GM12874 (cell line): ENCODE data around the gene XIRP1.

Source experiments
- TF ChIP-seq, protein P1 (sequence below): IDR thresholded peaks from 2 replicates; pipeline ENCODE4 v1.5.1; 2011; ENCODE audit warnings: low read depth, mild to moderate bottlenecking, control low read depth, low read length, moderate library complexity; ENCODE audit not compliant: insufficient read depth

XIRP1 gene, protein sequence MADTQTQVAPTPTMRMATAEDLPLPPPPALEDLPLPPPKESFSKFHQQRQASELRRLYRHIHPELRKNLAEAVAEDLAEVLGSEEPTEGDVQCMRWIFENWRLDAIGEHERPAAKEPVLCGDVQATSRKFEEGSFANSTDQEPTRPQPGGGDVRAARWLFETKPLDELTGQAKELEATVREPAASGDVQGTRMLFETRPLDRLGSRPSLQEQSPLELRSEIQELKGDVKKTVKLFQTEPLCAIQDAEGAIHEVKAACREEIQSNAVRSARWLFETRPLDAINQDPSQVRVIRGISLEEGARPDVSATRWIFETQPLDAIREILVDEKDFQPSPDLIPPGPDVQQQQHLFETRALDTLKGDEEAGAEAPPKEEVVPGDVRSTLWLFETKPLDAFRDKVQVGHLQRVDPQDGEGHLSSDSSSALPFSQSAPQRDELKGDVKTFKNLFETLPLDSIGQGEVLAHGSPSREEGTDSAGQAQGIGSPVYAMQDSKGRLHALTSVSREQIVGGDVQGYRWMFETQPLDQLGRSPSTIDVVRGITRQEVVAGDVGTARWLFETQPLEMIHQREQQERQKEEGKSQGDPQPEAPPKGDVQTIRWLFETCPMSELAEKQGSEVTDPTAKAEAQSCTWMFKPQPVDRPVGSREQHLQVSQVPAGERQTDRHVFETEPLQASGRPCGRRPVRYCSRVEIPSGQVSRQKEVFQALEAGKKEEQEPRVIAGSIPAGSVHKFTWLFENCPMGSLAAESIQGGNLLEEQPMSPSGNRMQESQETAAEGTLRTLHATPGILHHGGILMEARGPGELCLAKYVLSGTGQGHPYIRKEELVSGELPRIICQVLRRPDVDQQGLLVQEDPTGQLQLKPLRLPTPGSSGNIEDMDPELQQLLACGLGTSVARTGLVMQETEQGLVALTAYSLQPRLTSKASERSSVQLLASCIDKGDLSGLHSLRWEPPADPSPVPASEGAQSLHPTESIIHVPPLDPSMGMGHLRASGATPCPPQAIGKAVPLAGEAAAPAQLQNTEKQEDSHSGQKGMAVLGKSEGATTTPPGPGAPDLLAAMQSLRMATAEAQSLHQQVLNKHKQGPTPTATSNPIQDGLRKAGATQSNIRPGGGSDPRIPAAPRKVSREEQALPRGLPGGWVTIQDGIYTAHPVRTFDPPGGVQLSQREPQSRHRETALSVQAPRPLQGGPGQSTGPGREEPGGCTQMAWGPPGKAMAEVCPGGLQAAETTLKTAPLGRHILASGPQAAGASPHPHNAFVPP (N-terminal part only)

DNA sequence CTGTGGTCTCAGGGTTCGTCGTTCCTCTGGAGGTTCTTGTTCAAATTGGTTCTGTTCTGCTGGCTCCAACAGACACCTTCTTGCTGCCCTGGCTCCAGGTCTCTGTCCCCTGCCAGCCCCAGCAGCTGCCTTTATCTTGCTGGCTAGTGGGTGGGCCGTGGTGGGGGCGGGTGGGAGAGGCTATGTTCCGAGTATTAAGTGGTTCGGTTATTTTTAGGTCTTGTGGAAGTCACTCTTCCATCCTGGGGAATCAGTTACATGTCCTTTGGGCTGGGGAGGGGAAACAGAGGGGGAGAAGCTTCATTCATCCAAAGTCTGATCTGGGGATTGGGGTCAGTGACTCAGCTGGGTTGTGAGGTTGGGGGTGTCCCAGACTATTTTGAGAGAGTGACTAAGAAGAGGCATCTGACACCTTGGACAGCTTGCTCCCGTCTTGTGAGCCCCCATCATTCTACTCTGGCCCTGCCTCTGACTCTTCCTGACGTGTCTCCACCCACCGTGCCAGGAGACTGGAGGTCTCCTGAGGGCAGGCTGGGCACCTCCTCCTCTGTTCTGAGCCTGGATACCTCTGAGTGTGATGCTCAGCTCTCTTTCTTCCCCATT is at the start of gene XIRP1:
TSS of gene XIRP1 (minus strand) at position 106 of the 603 bp plus-strand sequence. CDS start 3,150 bp downstream, outside the sequence.
- TF ChIP-seq, protein P1, sequence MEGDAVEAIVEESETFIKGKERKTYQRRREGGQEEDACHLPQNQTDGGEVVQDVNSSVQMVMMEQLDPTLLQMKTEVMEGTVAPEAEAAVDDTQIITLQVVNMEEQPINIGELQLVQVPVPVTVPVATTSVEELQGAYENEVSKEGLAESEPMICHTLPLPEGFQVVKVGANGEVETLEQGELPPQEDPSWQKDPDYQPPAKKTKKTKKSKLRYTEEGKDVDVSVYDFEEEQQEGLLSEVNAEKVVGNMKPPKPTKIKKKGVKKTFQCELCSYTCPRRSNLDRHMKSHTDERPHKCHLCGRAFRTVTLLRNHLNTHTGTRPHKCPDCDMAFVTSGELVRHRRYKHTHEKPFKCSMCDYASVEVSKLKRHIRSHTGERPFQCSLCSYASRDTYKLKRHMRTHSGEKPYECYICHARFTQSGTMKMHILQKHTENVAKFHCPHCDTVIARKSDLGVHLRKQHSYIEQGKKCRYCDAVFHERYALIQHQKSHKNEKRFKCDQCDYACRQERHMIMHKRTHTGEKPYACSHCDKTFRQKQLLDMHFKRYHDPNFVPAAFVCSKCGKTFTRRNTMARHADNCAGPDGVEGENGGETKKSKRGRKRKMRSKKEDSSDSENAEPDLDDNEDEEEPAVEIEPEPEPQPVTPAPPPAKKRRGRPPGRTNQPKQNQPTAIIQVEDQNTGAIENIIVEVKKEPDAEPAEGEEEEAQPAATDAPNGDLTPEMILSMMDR, result no peak

DNA sequence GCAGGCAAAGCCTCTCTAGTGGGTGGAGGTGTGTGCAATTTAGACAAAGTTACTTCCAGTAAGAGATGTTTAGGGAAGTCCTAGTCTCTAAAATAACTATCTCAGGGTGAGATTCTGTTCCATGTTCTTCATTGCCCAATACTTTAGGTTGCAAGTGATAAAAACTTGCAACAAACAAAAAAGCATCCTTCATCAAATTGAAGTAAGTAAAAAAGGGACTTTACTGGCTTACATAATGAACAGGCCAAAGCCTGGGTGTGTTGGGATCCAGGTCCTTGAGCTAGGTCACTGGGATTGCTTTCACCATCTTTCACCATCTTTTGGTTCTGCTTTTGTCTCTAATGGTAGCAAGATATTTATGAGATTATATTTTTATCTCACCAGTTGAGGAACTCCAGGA is 49.2 kb upstream of the XIRP1 start:
- TF ChIP-seq, protein P1, result no peak

DNA sequence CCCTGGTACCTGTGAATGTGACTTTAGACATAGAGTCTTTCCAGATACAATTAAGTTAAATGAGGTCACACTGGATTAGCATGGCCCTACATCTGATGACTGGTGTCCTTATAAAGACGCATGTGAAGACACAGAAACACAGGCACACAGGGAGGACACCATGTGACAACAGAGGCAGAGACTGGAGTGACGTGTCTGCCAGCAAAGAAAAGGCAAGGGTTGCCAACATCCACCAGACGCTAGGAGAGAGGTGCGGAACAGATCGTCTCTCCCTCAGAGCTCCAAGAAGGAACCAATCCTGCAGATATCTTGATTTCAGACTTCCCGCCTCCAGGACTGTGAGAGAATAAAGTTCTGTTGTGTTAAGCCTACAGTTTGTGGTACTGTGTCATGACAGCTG is 44.6 kb upstream of the XIRP1 start:
- TF ChIP-seq, protein P1, result no peak

DNA sequence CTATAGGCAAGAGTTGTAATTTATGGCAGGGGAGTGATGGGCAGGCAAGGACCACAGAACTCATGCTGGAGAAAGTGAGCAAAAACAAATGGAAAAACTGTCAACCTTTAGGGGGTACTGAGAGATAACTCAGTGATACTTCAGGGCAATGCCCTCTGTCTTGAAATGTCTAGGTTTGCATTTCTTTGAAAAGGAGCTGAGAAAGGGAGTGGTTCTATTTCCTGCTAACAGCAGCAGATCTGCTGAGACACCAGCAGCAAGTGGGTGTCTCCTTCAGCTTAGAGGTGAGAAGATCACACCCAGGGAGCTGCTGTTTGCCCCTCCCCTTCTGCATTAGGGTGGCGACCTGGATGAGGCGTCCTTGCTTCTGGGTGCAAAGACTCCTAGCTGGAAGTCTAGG is 42.3 kb upstream of the XIRP1 start:
- TF ChIP-seq, protein P1, result no peak

DNA sequence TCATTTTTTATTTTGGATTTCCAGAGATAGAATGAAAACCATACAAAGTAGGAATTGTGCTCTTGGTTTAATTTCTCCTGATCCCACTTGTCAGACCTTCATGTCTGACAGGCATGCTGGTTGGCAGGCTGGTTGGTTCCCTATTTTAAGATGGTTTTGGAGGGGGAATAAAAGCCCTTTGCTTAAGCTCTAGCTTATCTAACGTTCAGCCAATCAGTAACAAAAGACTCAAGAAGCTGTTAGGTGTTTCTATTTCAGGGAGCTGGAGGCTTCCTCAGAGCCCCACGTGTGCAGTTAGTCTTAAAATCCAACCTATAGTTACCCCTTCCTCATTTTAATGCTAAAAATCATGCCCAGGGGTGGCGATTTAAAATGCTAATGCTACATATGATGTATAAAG is 40.5 kb upstream of the XIRP1 start:
- TF ChIP-seq, protein P1, result no peak

DNA sequence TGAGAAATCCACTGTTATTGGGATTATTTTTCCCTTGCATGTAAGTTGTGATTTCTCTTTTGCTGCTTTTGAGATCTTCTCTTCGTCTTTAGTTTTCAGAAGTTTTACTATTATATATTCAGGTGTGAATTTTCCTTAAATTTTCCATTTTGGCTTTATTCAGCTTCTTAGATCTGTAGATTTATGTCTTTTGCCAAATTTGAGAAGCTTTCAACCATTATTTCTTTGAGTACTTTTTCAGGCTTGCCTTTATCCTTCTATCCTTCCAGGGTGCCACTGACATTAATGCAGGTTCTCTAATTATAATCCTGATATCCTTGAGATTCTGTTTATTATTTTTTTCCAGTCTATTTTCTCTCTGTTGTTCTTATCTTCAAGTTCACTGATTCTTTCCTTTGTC is 38.1 kb upstream of the XIRP1 start:
- TF ChIP-seq, protein P1, result no peak
